ENCODE measurements around the gene KCNJ11.

Gene KCNJ11

DNA sequence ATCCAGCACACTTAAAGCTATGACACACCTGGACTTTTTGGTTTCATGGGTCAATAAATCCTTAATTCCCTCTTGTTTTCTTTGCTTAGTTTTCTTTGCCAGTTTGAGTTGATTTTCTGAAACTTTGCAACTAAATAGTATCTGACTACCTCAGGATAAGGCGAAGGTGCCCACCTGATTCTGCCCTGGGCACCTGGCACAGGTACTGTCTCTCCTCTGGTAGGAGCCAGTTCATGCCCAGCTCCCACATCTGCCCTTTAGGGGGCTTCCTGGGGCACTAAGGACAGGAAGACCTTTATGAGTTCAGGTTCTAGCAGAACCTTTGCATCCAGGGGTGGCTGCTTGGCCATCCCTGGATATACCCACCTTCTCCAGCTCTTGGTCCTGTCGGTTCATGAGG lies 19.6 kb upstream of the KCNJ11 start:
- no peak for DNase-seq (ENCODE audit: low spot score)

DNA sequence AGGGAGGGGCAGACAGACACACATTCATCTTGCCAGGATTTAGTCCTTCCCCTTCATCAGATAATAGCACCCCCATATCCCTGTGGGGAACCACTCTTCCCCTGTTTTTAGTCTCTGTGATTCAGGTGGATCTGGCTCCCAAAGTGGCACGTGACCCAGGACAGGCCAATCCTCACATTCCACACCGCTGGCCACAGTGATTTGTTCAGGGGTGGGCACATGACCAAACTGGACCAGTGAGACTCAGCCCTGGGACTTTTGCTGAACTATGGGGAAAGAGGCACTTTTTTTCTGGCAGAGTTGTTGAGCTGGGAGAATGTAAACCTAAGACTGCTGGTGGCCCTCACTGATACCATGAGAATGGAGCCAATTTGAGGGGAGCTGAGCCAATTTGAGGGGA lies 19.1 kb upstream of the KCNJ11 start:
- DNase-seq (ENCODE audit: low spot score): no peak

DNA sequence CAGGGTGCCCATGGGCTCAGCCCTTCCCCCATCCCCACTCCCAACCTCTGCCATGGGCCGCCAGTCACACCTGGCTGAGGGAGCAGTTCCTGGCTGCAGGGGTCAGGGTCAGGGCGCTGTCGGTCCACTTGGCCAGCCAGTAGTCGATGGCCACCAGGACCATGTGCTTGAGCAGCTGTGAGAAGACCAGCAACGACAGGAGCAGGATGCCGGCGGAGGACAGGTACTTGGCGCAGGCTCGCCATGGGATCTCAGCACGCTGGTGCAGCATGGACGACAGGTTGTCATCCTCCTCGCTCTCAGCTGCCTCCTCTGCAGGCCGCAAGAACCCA lies 18.3 kb upstream of the KCNJ11 start:
- DNase-seq (ENCODE audit: low spot score): no peak

DNA sequence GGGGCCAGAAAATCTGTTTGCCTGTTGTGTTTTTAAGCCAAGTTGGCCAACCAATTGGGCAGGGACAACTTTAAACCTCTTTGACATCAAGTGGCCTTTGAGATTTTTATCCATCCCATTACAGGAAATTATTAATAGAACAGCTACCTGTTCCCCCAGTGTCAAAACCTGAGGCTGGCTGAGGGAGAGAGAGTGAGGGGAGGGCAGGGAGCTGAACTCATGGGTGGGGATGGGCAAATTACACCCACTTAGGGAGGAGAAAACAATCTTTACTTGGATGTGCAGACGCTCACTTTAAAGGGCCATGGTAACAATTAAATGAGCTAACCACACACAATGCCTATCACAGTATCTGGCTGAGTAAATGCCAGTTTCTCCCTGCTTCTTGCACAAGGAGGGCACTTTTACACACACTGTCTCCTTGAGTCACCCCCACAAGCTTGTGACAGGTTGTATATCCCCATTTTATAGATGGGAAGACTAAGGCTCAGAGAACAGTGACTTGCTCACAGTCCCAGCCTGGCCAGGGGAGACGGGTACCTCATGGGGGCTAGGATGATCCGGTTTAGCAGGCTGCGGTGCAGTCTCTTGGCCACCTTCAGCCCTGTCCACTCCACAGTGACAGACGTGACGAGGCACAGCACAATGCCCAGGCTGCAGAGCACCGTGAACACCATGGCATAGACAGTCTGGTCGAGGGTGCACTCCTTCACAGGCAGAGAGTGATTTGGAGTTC lies 17.8 kb upstream of the KCNJ11 start:
- DNase-seq (ENCODE audit: low spot score): no peak

DNA sequence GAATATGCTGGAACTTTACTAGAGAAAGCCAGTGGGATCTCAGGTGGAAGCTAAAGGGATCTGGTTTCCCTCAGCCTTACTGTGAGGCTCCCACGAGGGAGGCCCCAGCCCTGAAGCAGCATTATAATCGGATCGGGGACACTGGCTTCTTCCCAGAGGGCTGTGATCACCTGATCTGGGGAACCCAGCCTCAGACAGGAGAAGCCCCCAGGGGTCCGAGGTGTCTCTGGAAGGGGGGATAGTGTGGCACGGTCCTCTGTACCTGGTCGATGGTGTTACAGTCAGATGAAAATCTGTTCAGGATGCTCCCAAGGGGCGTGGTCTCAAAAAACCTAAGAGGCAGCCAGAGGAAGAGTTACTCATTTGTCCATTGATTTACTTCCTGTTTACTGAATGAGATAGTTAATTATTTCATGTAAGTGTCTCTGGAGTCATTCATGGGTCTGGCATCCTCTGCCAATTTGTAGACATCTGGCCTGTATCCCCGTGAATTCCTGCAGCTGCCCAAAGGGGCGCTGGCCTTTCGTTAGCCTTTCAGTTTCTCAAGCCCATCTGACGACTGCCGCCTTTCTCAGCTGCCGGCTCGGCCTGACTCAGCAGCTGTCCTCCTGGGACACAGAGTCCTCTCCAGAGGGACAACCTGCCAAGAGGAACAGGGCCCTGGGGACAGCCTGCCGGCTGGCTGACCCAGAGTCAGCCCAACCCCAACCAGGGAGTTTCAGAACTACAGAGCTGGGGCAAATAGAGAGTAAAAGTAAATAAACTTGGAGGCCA lies 17.0 kb upstream of the KCNJ11 start:
- DNase-seq (ENCODE audit: low spot score): no peak

DNA sequence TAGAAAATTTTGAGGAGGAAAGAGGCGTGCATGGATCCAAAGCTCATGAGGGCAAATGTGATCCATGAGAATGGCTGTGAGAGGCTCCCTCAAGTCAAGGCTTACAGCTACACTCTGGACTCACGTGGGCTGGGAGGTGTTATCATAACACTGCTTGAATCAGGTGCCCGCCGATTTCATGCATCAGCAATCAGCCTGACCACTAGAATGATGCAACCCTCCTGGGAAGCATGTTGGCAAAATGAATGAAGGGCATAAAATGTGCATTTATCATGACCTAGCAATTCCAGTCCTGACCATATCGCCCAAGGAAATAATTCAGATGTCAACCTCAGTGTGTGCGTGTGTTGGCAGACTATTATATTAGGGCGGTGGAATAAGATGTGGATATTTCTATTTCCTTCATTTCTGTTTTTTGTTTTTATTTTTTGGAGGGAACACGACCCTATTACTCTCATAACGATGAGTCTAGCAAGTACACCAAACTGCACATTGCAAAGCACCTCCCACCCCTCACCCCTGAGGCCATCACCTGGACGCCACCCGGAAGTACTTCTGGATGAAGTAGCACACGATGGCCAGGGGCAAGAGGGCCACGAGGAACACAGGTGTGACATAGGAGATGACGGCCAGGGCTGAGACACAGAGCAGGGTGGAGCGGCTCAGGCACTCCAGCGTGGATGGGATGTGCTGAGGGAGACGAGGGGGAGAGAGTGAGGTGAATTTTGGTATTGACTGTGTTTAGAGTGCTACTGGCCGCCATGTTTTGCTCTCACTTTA lies 15.7 kb upstream of the KCNJ11 start:
- no peak for DNase-seq (ENCODE audit: low spot score)

DNA sequence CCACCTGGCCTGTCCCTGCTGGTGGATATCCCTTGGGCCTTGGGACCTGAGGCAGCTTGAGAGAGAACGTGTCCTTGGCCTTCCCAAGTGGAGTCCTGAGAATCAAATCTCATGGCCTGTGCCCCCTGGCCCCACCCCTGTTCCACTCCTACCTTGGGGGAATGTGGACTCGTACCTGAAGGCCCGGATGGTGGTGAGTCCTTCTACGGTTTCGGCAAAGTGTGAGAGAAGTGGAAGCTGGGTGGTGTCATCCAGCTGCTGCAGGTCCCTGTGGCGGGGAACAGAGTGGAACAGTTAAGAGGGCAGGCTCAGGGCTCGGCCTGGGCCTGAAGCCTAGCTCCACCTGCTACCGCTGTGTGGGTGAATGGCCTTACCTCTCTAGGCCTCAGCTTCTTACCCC lies 14.0 kb upstream of the KCNJ11 start:
- DNase-seq (ENCODE audit: low spot score): no peak

DNA sequence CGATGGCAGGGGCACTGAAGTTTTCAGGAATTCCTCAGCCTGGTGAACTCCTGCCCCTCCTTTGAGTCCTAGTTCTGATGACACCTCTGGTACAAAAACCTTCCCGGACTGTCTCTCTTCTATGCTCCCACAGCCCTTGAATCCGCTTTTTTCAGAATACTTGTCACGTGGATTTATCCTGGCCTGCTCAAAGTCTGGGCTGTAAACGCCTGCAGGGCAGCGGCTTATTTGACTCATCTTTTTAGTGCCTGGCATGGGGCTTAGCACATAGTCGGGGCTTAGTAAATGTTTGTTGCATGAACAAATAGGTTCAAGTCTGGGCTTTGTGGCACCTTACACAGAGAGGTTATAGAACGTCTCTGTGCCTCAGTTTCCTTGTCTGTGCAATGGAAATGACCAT lies 13.4 kb upstream of the KCNJ11 start:
- no peak for DNase-seq (ENCODE audit: low spot score)

DNA sequence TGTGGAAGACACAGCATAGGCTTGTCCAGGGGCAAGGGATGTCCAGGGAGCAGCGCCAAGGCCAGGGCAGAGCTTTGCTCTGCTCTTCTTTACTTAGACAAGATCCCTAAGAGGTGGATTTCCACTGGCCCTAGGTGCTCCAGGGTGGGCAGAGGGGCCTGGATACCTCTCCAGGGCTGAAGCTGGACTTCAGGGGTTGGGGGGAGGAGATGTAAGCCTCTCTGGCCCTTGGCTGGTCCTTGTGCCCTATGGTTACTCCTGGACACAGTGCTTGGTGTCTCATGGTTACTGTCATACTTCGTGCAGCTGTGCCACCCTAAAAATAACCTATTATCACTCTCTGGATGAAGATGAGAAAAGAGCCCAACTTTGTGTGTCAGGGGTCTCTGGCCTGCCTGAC lies 12.9 kb upstream of the KCNJ11 start:
- DNase-seq (ENCODE audit: low spot score): no peak

DNA sequence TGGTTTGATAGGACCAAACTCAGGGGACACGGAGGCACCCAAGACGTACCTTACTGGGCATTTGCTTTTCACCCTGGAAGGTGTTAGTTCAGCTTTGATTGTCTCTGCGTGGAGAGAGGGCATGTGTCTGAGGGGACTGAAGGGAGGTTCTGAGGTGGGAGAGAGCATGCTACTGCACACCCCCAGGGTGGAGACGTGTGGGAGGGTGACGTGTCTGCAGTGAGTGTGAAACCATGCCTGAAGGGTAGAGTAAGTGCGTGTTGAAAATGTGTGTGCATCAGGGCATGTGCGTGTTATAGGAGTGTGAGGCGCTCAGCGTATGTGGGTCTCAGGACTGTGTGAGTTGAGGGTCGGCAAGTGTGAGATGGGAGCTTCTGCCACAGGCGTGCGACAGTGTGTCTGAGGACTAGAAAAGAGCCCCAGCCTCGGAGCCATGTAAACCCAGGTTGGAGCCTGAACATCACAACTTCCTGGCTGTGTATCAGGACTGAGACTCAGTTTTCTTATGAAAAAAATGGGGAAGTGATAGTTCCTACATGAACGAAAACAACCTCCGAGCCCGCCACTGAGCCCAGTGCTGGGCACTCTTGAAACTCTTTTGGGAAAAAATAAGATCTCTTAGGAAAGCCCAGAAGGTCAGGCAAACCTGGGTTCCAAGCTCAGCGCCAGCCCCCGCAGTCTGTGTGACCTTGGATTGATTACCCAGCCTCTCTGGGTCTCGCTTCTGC lies 11.8 kb upstream of the KCNJ11 start:
- no peak for DNase-seq (ENCODE audit: low spot score)

DNA sequence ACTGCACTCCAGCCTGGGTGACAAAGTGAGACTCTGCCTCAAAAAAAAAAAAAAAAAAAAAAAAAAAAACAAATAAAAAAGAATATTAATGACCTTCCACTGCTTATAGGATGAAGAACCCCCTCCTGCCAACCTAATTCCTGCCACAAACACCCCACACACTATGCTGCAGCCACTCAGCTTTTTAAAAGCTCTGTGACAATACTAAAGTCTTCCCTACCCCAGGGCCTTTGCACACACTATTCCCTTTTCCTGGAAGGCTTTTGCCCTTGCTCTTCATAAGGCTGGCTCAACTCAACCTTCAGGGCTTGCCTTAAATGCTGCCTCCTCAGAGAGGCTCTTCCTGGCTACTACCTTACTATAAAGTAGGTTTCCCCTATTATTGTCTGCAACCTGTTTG lies 10.8 kb upstream of the KCNJ11 start:
- DNase-seq (ENCODE audit: low spot score): no peak

DNA sequence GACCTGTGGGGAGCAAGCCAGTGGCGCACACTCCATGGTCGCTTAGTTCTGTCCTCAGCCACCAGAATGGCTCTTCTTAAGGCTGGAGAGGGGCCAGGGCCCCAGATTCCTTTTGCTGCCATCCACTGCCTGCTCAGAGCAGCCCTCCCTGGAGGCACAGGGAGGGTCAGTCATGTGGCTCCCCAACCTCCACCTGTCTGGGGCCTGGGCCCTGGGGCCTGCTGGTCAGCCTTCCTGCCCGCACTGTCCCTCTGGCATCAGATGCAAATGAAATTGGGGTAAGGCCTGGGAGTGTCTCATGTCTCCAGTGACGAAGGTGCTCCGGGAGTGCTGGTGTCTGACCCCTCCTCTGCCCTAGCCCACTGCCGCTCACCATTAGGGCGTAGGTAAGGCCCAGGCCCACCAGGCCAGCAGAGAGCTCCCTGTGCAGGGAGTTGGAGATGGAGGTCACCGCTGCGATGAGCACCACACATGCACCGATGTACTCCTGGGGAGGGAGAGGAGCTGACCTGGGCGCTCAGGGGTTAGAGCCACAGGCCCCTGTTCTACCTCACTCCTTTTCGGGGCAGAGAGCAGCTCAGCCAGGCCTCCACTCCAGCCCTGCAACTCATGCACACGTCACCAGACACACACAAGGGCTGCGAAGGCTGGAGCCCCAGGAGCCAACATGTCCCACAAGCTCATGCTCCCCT lies 9.0 kb upstream of the KCNJ11 start:
- no peak for DNase-seq (ENCODE audit: low spot score)

DNA sequence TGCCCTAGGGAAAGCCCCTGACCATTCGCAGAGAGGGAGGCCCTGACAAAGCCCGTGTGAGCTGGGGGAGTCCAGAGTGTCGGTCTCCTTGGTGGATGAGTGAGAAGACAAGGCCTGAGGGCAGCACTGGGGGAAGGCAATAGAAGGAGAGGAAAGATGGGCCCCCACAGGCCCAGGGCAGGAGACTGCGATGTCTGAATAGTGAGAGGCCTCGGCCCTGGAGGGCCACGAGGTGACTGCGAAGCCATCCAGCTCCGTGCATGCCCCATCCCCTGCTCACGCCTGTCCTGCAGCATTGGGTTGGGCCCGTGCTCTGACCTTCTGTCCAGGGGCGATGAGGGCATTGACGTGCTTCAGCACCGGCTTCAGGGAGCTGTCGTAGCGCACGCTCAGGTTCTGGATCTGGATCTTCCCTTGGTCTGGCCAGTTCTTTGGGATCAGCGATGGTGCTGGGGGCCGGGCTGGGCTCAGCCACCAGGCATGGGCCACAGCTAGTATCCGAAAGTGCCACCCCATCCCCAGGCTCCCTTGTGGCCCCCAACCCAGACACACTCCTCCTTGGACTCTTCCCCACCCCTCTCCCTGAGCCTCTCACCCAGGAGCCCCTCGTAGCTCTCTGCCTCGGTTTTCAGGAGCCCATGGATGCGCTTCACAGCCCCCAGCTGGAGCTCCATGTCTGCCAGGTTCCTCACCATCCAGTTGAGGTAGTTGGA lies 8.3 kb upstream of the KCNJ11 start:
- no peak for DNase-seq (ENCODE audit: low spot score)

DNA sequence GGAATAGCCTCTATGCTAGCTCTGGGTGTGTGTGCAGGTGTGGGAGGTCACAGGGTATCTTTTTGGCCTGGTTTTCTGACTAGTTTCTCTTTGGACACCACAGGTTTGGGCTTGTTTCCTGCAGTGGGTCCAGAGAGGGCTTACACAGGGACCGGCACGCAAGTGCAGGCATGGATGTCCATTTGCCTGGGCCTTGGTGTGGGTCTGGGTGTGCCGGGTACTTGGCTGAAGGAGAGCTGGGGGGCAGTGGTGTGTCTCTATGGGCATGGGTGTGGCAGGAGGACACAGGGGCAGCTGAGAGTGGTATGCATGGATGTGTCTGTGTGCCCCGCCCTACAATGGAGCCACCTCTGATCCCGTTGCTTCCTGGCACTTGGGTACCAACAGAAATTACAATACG lies 7.5 kb upstream of the KCNJ11 start:
- no peak for DNase-seq (ENCODE audit: low spot score)

DNA sequence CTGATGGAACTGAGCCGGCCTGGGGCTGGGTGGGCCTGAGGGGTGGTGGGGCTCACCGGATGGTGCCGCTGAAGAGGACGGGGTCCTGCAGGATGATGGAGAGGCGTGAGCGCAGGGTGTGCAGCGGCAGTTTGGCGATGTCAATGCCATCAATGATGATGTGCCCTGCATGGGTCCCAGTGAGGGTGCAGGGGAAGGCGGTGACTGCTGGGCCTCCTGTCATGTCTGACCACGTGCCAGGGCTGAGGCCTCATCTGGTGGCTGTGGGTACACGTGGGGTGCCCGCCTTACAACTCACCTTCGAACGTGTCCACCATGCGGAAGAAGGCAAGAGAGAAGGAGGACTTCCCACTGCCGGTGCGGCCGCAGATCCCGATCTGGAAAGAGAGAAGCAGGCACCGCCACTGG lies 7.1 kb upstream of the KCNJ11 start:
- no peak for DNase-seq (ENCODE audit: low spot score)

DNA sequence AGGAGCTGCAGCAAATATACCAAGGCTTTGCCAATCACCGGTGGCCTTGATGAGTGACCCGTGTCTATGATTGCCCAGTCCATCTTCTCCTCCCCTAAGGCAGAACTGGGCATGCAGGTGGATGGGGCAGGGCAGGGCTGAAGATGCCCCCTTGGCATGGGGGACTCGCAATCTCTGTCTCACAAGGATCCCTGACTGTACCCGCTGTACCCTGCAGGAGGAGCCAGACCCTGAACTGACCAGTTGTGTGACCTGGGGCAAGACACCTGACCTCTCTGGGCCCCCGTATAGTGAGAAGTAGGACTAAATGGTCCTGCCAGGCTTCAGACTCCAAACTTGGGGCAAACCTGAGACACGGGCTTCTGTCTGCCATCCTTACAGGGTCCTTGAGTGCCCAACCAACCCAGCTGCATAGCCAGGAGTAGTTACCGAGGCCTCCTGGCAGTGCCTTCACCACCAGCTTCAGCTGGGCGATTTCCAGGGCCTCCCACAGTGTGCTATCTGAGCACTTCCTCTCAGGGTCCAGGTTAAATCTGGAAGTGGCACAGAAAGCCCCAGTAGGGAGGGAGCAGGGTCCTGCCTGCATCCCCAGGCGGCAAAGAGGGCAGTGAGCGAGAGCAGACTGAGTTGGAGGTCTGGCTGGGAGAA lies 6.4 kb upstream of the KCNJ11 start:
- no peak for DNase-seq (ENCODE audit: low spot score)

DNA sequence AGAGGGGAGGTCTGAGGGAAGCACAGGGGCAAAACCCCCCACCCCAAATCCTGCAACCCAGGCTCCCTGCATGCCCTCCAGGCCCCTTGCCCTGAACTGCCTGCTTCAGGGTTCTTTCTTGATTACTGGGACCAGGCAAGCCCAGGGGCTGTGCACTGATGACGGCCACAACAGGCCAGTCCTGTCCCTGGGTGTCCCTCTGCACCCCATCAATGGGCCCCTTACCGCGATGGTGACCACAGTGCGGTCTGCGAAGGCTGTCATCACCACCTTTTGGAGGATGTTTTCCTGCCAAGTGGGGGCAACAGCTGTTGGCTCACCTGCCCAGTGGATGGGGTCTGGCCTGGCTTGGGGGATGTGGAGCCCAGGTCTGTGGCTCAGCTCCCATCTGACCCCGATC lies 5.0 kb upstream of the KCNJ11 start:
- DNase-seq (ENCODE audit: low spot score): no peak

DNA sequence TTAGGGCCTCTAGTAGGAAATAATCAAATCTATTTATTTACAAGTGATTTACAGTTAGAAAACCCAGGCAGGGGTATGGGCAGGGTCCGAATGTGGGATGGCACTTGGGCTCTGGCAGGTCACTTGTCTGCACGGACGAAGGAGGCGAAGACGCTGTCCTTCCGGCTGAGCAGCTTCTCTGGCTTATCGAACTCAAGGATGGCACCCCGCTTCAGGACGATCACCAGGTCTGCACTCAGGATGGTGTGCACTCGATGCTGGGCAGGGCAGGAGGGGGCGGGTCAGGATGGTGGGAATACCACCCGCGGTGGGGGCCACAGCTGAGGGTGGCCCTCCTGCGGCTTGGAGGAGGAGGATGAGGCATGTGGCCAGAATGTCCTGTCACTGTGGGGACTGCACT lies 4.4 kb upstream of the KCNJ11 start:
- DNase-seq (ENCODE audit: low spot score): no peak

DNA sequence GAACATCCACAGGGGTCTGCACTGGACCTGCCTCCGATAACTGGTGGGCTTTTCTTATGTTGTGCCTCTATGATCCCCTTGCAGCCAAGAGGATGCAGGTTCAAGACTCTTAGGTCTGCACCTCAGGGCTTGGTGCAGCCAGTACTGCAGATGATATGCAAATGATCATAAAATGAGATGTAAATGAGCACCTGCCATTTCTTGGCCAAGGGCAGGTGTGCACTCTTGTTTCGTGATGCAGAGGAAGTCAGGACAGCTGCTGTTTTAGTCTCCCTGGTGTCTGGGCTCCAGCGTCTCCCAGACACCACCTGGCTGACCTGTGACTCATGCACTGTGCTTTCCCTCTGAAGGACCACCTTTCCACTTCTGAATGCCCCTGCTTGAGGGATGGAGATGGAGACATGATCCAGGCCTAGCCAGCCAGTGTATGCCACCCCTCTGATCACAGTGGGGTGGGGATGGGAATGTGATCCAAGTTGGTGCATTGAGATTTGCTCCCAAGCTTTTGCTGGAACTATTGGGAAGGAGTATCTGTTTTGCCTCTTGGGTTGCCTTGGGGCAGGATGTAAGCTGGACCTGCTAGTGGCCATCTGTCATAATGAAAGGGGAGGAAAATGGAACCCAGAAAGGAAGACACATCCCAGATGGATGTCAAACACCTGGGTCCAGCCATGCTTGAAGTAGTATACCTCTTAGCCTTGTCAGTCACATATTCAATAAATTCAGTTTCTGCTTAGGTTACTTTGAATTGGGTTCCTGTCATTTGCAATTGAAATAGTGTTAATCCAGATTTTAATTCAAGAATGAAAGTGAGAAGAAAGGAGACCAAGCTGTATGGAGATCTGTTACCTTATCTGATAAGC lies 3.3 kb upstream of the KCNJ11 start:
- no peak for DNase-seq (ENCODE audit: low spot score)
